Pons (tissue), 1 donor: ENCODE data around the gene PROCA1.
"Not testable (repeated sequence)": the region's sequence is repeated elsewhere in the genome, so short reads cannot be mapped to it uniquely, and the experiment has no call there.

Source experiments
- DNase-seq: peaks from one replicate; pipeline ENCODE4 v3.0.0-alpha.2; 2016; ENCODE audit warnings: low spot score

Gene PROCA1

DNA sequence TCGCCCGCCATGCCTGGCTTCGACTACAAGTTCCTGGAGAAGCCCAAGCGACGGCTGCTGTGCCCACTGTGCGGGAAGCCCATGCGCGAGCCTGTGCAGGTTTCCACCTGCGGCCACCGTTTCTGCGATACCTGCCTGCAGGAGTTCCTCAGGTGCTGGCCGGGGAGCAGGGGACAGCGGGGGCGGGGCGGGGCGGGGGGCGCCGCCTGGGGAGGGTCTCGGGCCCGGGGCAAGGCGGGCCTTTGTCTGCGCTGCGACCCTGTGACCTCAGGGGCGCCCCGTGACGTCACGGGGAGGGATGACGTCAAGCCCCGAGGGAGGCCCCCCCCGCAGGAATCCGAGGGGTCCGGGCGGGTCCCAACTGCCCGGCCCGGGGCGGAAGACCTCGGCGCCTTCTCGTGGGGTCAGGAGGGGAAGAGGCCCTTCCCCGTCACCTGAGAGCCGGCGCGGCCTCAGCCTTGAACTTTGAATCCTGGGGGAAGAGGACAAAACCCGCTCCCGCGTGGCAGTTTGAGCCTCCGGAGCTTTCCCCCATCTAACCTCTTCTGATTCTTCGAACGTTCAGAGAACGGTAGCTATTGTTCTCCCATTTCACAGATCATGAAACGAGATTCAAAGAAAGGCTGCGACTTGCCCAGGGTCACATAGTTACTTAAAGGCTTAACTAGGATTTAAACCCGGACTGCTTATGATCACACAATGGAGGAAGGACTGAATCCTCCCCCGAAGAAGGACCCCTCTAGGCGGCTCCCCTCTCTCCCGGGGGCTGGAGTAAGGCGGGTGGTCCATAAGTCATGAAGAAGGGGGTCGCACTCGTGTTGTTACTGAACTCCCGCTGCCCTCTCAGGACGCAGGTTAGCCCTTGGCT lies 32.6 kb upstream of the PROCA1 start:
- DNase-seq, result no peak

DNA sequence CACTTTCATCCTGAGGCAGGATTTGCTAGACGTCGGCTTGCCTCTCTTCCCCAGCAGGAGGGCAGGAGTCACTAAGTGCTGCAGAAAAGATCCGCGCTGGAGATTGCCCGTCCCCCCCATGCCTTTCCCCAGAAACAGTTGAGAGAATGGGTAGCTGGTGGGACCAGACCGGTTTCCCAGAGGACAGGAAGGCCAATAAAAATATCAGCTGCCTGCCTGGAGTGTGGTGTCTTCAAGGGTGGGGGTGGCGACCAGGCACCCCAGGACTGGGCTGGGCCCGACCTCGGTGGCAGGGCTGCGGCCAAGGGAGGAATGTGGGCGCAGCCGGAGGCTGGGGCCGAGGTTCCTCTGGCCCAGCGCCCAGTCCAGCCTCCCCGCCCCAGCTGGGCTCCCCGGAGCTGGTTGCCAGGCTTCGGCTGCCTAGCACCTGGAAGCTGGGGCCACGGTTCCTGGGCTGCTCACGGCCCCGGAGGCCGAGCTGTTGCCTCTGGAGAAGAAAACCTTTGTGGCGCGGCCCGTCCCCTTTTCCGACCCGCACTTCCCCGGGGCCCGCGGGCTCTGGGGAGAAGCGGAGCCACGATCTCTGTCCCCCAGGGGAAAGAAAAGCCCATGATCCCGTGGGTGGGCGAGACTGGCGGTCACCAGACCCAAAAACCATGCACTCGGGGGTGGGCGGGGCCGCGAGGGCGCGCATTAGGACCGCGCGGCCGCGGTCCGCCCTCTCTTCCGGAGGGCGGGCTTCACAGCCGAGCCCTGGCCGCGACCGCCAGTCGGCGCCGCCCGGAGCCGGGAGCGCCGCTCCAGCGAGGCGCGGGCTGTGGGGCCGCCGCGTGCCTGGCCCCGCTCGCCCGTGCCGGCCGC lies 31.8 kb upstream of the PROCA1 start, which contains the start of gene TRAF4:
Gene TRAF4, plus strand, starts transcription at position 769 of the 861 bp plus-strand sequence. CDS start 102 bp downstream, outside the sequence.
- DNase-seq, result peak; percentile 76

DNA sequence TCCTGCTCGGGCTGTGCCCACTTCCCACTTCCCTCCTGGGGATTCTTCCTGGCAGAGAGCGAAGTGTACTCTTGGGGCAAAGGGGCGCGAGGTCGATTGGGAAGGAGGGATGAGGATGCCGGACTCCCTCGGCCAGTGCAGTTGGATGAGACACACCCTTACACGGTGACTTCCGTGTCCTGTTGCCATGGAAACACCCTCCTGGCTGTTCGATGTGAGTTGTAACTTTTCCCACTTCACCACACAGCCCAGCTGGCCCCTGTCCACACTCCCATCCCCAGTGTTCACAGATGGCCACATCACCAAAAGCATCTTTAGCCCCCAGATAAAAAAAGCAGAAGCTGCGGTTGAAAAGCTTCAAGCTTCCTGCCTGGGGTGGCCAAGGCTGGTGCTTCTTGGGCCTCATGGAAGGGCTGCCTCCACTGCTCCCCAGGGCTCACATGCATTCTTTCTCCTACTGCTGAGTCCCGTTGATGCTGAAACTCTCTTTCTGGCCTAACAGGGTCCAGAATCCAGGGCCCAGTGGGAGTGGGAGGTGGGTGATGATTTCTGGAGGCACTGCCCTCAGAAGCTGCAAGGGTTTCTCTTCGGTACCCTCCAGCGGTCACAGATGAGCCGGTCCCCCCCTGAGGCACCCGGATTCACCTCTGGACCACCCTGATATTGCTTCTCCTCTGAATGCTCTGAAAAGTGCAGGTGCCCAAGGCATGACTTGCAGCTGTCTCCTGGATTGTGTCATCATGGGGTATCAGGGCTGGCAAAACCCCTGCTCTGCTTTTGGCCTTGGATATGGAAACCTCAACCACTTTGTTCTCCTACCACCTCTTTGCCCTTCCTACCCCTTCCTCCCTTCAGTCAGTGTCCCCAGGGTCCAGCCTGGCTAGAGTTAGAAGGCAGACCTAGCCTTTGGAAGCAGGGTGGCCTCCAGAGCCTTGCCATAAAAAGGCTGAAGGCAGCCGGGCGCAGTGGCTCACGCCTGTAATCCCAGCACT lies 30.0 kb upstream of the PROCA1 start:
- DNase-seq, result no peak

DNA sequence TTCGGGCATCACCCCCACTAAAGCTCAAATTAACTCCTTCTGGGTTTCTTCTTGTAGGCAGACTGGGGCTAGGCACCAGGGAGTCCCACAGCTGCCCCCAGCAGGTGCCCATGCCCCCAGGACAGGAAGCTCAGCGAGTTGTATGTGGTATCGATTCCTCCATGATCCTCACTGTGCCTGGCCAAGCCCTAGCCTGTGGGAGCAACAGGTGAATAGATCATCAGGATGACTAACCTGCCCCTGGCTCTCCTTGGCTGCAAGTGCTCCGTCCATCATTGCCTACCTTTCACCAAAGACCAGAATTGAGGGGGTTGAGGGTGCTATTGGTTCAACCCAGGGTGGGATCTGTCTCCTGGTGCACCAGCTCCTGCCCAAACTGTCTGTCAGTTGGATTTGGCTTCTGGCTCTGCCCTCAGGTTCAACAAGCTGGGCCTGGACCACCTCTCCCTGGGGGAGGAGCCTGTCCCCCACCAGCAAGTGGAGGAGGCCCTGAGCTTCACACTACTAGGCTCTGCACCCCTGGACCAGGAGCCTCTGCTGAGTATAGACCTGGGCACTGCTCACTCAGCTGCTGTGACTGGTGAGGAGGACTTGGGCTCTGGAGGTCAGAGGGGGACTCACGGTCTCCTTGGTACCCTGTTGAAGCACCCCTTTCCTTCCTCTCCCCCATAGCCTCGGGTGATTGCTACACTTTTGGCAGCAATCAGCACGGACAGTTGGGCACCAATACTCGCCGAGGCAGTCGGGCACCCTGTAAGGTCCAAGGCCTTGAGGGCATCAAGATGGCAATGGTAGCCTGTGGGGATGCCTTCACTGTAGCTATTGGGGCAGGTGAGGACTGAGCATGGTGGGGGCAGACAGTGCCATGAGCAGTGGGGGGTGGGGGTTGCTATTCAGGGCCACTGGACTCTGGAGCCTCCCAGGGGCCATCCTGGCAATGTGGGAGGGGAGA lies 29.0 kb upstream of the PROCA1 start:
- DNase-seq, result no peak

DNA sequence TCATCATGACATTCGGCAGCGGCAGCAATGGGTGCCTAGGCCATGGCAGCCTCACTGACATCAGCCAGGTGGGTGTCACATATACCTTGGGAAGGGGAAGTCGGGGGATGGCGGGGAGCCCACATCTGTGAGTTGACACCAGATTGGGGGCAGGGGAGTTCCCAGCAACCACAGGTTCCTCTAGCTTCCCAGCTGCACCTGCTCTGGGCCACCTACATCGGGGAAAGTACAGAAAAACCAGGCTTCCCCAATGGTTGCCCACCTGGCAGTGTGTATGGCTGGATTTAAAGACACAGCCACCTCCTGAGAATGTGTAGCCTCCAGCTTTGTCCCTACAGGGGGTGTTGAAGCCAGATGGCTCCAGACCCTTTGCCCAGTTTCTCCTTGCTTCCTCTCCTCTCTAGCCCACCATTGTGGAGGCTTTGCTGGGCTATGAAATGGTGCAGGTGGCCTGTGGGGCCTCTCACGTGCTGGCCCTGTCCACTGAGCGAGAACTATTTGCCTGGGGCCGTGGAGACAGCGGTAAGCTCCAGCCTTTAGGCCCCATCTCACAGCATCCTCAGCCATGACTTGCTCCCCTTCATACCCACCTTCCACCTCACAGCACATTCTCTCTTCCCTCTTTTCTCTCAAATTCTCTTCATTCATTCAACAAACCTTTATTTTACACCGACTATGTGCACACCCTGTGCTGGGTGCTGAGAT lies 27.1 kb upstream of the PROCA1 start:
- no peak for DNase-seq

DNA sequence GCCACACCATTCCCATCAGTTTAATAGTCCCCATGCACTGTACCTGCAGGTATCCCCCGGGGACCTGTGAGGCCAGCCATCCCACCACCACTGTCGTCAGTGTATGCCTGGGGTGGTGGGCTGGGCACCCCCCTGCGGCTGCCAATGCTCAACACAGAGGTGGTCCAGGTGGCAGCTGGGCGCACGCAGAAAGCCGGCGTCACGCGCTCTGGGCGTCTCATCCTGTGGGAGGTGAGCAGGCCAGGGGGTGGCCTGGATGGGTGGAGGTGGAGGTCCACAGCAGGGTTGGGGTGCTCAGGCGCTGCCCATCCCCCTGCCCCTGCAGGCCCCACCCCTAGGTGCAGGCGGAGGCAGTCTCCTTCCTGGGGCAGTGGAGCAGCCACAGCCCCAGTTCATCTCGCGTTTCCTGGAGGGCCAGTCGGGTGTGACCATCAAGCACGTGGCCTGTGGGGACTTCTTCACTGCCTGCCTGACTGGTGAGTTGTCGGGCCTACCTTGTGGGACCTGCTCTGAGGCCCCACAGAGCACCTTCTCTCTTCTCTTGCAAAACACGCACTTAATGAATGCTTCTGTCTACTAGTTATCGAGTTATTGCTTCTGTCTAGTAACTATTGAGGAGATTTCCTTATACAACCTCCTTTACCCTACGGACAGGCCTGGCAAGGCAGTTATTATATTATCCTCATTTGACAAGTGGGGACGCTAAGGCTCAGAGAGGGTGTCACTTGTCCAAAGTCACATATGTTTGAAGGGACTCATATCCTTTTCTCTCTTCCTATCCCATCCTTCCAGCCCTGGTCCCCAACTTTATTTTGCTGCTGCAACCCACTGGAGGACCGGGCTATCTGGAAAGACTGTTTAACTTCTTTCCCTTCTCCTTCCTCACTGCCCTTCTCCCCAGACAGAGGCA lies 26.3 kb upstream of the PROCA1 start:
- no peak for DNase-seq

DNA sequence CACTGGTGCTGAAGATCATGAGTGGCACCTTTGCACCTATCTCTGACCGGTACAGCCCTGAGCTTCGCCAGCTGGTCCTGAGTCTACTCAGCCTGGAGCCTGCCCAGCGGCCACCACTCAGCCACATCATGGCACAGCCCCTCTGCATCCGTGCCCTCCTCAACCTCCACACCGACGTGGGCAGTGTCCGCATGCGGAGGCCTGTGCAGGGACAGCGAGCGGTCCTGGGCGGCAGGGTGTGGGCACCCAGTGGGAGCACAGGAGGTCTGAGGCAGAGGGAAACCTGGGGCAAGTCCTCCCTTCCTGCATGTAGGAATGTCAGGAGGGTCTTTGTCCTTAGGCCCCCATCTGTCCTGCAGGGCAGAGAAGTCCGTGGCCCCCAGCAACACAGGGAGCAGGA lies 25.6 kb upstream of the PROCA1 start:
- no peak for DNase-seq

DNA sequence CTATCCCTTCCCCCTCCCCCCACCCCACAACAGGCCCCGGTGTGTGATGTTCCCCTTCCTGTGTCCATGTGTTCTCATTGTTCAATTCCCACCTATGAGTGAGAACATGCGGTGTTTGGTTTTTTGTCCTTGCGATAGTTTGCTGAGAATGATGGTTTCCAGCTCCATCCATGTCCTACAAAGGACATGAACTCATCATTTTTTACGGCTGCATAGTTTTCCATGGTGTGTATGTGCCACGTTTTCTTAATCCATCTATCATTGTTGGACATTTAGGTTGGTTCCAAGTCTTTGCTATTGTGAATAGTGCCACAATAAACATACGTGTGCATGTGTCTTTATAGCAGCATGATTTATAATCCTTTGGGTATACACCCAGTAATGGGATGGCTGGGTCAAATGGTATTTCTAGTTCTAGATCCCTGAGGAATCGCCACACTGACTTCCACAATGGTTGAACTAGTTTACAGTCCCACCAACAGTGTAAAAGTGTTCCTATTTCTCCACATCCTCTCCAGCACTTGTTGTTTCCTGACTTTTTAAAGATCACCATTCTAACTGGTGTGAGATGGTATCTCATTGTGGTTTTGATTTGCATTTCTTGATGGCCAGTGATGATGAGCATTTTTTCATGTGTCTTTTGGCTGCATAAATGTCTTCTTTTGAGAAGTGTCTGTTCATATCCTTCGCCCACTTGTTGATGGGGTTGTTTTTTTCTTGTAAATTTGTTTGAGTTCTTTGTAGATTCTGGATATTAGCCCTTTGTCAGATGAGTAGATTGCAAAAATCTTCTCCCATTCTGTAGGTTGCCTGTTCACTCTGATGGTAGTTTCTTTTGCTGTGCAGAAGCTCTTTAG lies 24.5 kb upstream of the PROCA1 start:
- DNase-seq, result not testable (repeated sequence)

DNA sequence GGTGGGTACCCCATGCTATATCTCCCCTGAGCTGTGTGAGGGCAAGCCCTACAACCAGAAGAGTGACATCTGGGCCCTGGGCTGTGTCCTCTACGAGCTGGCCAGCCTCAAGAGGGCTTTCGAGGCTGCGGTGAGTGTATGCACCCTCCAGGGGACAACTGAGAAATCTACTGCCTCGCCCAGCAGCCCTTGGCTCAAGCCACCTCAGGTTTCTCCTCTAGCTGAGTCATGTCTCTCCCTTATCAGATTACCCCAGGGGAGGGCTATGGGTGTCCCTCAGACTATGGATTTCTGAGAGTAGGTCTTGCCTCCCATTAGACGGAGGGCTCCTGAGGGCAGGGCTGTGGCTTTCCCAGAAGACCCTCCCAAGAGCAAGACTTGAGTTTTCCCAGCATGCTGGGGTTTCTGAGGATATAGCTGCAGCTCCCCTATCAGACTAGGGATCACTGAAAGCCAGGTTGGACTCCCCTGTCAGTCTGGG lies 23.6 kb upstream of the PROCA1 start:
- DNase-seq, result no peak

DNA sequence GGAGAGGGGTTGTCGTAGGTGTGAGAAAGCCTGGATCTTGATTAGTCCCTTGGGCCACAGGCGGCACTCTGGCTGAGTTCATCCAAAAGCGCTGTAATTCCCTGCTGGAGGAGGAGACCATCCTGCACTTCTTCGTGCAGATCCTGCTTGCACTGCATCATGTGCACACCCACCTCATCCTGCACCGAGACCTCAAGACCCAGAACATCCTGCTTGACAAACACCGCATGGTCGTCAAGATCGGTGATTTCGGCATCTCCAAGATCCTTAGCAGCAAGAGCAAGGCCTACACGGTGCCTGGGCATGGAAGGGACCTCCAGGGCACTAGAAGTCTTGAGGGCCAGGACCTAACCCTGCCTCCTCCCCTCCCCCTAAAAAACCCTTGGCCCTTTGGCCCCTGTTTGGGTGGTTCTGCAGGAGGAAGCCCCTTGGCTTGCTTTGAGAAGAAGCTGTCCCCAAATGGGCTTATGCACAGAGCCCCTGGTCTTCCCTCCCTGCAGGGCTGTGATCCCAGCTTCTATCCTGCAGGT lies 23.1 kb upstream of the PROCA1 start:
- DNase-seq, result no peak

DNA sequence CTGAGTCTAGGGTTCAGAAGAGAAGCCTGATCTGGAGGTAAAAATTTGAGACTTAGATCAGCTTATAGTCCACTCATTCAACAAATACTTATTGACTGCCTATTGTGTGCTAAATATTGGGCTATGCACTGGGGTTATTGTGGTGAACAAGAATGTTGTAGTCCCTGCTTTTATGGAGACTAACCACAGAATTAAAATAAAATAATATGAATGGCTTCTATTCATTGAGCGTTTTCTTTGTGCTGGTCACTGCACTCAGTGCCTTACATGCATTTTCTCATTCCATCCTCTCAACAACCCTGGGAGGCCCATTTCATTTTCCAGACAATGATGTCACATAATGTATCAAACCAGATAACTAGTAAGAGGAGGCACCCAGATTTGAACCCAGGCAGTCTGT lies 21.7 kb upstream of the PROCA1 start:
- no peak for DNase-seq

DNA sequence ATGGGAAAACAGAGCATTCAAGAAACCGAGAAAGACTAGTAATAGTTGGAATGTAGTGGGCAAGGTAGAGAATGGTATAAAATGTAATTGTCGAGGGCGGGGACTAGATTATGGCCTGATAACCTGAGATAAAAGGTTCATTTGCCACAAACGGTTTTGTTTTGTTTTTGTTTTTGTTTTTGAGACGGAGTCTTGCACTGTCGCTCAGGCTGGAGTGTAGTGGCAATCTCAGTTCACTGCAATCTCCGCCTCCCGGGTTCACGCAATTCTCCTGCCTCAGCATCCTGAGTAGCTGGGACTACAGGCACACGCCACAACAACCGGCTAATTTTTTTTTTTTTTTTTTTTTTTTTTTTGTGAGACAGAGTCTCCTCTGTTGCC lies 18.3 kb upstream of the PROCA1 start:
- no peak for DNase-seq

DNA sequence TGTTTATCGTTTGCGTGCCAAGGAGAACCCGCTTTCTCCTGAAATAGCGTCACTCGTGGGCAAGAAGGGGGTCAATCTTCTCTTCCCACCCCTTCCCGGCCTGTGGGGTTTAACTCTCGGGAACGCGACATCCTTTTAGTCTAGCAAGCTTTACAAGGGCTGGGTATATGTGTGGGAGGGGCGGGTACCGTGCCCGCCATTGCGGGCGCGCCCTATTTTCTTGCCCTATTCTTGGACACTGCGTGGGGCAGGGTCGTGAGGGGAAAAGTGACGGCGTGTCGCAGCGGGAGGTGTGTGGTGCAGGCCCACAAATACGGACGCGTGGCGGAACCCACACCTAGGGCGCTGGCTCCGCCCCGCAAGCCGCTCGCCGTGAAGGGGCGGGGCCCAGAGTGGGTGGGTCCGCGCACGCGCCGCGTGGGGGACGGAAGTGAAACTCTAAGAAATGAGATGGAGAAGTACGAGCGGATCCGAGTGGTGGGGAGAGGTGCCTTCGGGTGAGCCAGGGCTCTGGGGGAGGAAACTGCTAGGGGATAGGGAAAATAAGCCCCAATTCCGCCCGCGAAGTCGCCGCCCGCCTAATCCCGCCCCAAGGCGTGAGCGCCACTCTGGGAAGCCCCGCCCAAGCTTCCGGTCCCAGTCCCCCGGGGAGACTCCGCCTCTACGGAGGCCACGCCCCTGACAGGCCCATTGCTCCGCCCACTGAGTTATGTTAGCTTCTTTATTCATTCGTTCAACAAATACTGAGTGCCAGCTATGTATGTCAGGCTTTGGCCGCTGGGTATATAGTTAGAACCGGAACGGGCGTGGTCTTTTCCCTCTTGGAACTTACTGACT lies 16.9 kb upstream of the PROCA1 start, which contains the start of gene NEK8:
Gene NEK8, plus strand, starts transcription at position 425 of the 837 bp plus-strand sequence. Its CDS starts 26 bp downstream, at position 451.
- DNase-seq, result peak; percentile 95

DNA sequence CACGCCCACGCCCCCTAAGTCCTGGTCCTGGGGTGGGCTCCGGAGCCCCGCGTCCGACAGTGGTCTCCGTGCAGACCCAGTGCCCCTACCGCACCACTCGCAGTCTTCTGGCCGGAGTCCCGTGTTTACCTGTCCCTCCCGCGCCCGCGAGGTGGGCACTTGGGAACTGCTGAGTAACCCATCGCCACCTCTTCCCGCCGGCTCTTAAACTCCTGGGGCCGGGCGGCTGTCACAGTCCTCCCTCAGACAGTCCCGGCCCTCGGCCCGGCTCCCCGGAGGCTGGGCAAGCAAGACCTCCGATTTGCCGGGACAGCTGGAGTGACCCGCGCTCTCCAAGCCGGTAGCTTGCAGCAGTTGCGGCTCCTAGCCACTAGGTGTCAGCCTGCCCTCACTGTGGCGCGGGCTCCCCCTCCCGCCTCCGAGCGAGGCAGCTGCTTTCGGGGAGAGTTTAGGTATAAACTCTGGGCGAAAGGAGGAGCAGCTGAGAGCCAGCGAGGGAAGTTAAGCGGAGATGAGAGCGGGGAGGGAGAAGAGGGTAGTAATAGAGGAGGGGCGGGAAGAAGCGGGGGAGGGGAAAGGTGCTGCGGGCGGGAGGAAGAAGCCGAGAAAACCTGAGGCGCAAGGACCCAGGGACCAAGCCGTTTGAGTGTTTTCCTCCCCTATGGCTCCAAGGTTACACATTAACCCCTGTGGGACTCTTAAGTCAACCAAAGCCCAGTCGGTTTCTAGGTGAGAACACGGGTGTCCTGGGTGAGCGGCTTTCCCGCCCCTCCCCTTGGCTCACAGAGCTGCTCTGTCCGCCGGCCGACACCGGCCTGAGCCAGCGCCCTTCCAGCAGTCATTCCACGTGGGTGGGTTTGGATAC lies 15.2 kb upstream of the PROCA1 start:
- DNase-seq, result peak; percentile 93

DNA sequence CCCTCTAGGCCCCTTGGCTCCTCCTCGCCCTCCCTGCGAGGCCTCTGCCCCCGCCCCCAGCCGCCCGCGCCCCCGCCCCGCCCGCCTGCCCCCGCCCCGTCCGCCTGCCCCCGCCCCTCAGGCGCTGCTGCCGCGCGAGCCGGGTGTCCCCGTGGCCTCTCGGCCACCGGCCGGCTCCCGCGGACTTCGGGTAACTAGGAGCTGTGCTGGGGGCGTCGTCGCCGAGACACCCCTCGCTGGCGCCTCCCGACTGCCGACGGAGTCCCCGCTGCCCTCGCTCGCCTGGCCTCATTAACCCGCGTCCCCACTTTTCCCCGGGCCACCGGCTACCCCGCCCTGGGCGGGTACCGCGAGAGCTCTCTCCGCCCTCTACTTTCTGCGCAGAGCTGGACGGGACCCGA lies 14.5 kb upstream of the PROCA1 start, which contains the start of gene TLCD1:
Gene TLCD1, minus strand, starts transcription at position 8 of the 401 bp plus-strand sequence. CDS start 136 bp downstream, outside the sequence.
- DNase-seq, result no peak
